Right cardiac atrium (tissue), 5 donors: ENCODE results near the gene GIMAP5. TPM values are rescaled to one million over a fixed set of nuclear protein-coding genes. Genes with fewer than 3 reads are reported as not detected.

Experiments
- ATAC-seq, 2 donors: fragments of 200-7000 bp; cut with Tn5 transposase; one replicate each; pipeline versions ENCODE4 v1.8.0 to v1.9.1; 2020; ENCODE audit warnings: moderate library complexity in 2 of 2, mild to moderate bottlenecking in 1 of 2
- DNase-seq, 3 donors: peaks; one replicate each; pipeline ENCODE4 v3.0.0-alpha.2; 2020
- H3K27ac ChIP-seq: one replicate; pipeline ENCODE4 v1.5.1; 2013; ENCODE audit warnings: mild to moderate bottlenecking, low read length, control low read depth, moderate library complexity
- H3K27me3 ChIP-seq: one replicate; pipeline ENCODE4 v1.6.1; 2013; ENCODE audit not compliant: control insufficient read depth, insufficient read depth
- H3K4me1 ChIP-seq: one replicate; pipeline ENCODE4 v1.6.1; 2013; ENCODE audit warnings: low read length; ENCODE audit not compliant: control insufficient read depth, insufficient read depth
- H3K4me3 ChIP-seq: one replicate; pipeline ENCODE4 v1.5.1; 2013; ENCODE audit warnings: low read length, control low read depth
- H3K9me3 ChIP-seq: one replicate; pipeline ENCODE4 v1.6.1; 2013; ENCODE audit warnings: low read length; ENCODE audit not compliant: control insufficient read depth
- WGBS: extraction: QIAGEN DNeasy Blood & Tissue Kit; methylation state at CpG from one replicate; pipeline ENCODE4 v1.1.7; 2013; 5-methylcytosine and 5-hydroxymethylcytosine counted together
- intact Hi-C, 4 donors: fragments of 100-400 bp; cut with DNase I; formaldehyde crosslinking; loops; one replicate each; pipeline versions ENCODE4 v1.11.0 to v1.14.0; 2022 to 2023
- polyA plus RNA-seq: library from polyadenylated mRNA; stranded (reverse); fragments of 200-250 nt; gene quantifications from one replicate; pipeline ENCODE4 v1.2.3, GENCODE V29; 2013
- total RNA-seq, 4 donors: library from RNA; stranded (reverse); fragmentation: NEBNext Ultra II Directional; extraction: Animal tissue kit (Norgen Biotek cat#: 25700); gene quantifications; one replicate each; pipeline ENCODE4 v1.2.1, GENCODE V29; 2021
- donor health status: healthy with polysubstance abuse.
- donor health status: DM: no; HTN: yes; CAD: no.
- donor health status: DM: no; HTN: no; CAD: no.
- donor health status: DM: no; HTN: yes; CAD: no; lungs with severe emphysema.
- donor health status: DM: yes; HTN: yes; CAD: no.

The GIMAP5 gene
- total and polyA plus RNA-seq, 5 donors, result 9.3 to 24.2 (median 11.8) TPM

GRCh38 chr7:150748376-150748775, 11.2 kb downstream of the GIMAP5 start:
- Histone ChIP-seq H3K4me1 (peaks cover 3% of the 10 kb centered on the region), H3K27ac (no peak overlapping the region), H3K4me3 (no peak overlapping the region), H3K9me3 (no peaks in the 10 kb centered on the region), H3K27me3 (no peaks in the 10 kb centered on the region)
- no peak for ATAC-seq
- 79% methylated on average over 4 of the region's 4 CpGs for WGBS
- intact Hi-C loops, result no loop called here
- no peak for DNase-seq

GRCh38 chr7:150751702-150752101, 14.5 kb downstream of the GIMAP5 start:
- ATAC-seq, result peak; percentile 87 to 89
- WGBS, result 13% methylated on average over 2 of the region's 2 CpGs
- intact Hi-C loops, result loop anchor here in 1 of 4 donors (10.0 kb wide), 1 partner anchor 127 kb away; no protein-coding TSS in a partner anchor

GRCh38 chr7:150753239-150753638, 16.0 kb downstream of the GIMAP5 start:
- ATAC-seq (no peak), DNase-seq (peak in 2 of 3 donors; percentile 49 to 57)
- Histone ChIP-seq H3K4me3 (no peak overlapping the region), H3K9me3 (no peaks in the 10 kb centered on the region), H3K27me3 (no peaks in the 10 kb centered on the region), H3K4me1 (peaks cover 9% of the 10 kb centered on the region), H3K27ac (no peak overlapping the region)
- WGBS, result 49% methylated on average over 6 of the region's 6 CpGs
- intact Hi-C loops, result loop anchor here in 1 of 4 donors (10.0 kb wide), 1 partner anchor 128 kb away; no protein-coding TSS in a partner anchor

More at GRCh38 chr7:150751702-150752101, 14.5 kb downstream of the GIMAP5 start:
- Histone ChIP-seq H3K27me3 (no peaks in the 10 kb centered on the region), H3K4me3 (no peak overlapping the region), H3K4me1 (peaks cover 9% of the 10 kb centered on the region), H3K27ac (peak overlapping the region; percentile 72), H3K9me3 (no peaks in the 10 kb centered on the region)
- DNase-seq, result no peak

- H3K9me3 ChIP-seq, result no peaks in the 10 kb centered on the region
- no peak for DNase-seq
- peak overlapping the region; percentile 5 for H3K27ac ChIP-seq
- peaks cover 9% of the 10 kb centered on the region for H3K4me1 ChIP-seq
- no peak overlapping the region for H3K4me3 ChIP-seq
- peak; percentile 54 to 71 for ATAC-seq
- WGBS, result 42% methylated on average over 3 of the region's 3 CpGs
- intact Hi-C loops, result loop anchor here in 2 of 4 donors (2.0 to 10.0 kb wide), 2 partner anchors 129 to 303 kb away; partner anchors contain the start of gene GIMAP8 (in 1 of the 2)
- H3K27me3 ChIP-seq, result no peaks in the 10 kb centered on the region
Observed at GRCh38 chr7:150753826-150754603, 16.8 kb downstream of the GIMAP5 start.

GRCh38 chr7:150754951-150755350, 17.7 kb downstream of the GIMAP5 start:
- peaks cover 9% of the 10 kb centered on the region for H3K4me1 ChIP-seq
- H3K9me3 ChIP-seq, result no peaks in the 10 kb centered on the region
- H3K27ac ChIP-seq, result peak overlapping the region; percentile 81
- intact Hi-C loops, result loop anchor here in 3 of 4 donors (2.0 to 10.0 kb wide), 3 partner anchors 130 to 308 kb away; partner anchors contain the start of gene GIMAP8 (in 1 of the 3)
- no peak for ATAC-seq
- H3K4me3 ChIP-seq, result no peak overlapping the region
- no peak for DNase-seq
- no peaks in the 10 kb centered on the region for H3K27me3 ChIP-seq

GRCh38 chr7:150755473-150756099, 18.4 kb downstream of the GIMAP5 start:
- peak; percentile 64 to 79 for ATAC-seq
- H3K9me3 ChIP-seq, result no peaks in the 10 kb centered on the region
- H3K4me3 ChIP-seq, result no peak overlapping the region
- H3K27me3 ChIP-seq, result no peaks in the 10 kb centered on the region
- peak in 2 of 3 donors; percentile 37 to 40 for DNase-seq
- intact Hi-C loops, result loop anchor here in 3 of 4 donors (2.0 to 10.0 kb wide), 3 partner anchors 131 to 308 kb away; partner anchors contain the start of gene GIMAP8 (in 1 of the 3)
- peaks cover 9% of the 10 kb centered on the region for H3K4me1 ChIP-seq
- peak overlapping the region; percentile 81 for H3K27ac ChIP-seq
- 53% methylated on average over 4 of the region's 4 CpGs for WGBS

GRCh38 chr7:150756166-150756565, 18.9 kb downstream of the GIMAP5 start:
- intact Hi-C loops, result loop anchor here in 2 of 4 donors (5.0 to 10.0 kb wide), 2 partner anchors 131 to 309 kb away; no protein-coding TSS in a partner anchor
- ATAC-seq, result no peak

GRCh38 chr7:150756858-150757257, 19.6 kb downstream of the GIMAP5 start:
- Histone ChIP-seq H3K4me1 (peaks cover 9% of the 10 kb centered on the region), H3K27me3 (no peaks in the 10 kb centered on the region), H3K27ac (no peak overlapping the region), H3K4me3 (no peak overlapping the region), H3K9me3 (no peaks in the 10 kb centered on the region)
- WGBS, result 44% methylated on average over 1 of the region's 1 CpG
- ATAC-seq, result peak in 1 of 2 donors; percentile 17
- no peak for DNase-seq
- intact Hi-C loops, result loop anchor here in 2 of 4 donors (5.0 to 10.0 kb wide), 2 partner anchors 132 to 310 kb away; no protein-coding TSS in a partner anchor

More at GRCh38 chr7:150756166-150756565, 18.9 kb downstream of the GIMAP5 start:
- DNase-seq, result no peak
- WGBS, result 60% methylated on average over 3 of the region's 3 CpGs
- peak overlapping the region; percentile 81 for H3K27ac ChIP-seq
- peaks cover 9% of the 10 kb centered on the region for H3K4me1 ChIP-seq
- H3K4me3 ChIP-seq, result no peak overlapping the region
- no peaks in the 10 kb centered on the region for H3K27me3 ChIP-seq
- H3K9me3 ChIP-seq, result no peaks in the 10 kb centered on the region

GRCh38 chr7:150759479-150759878, 22.3 kb downstream of the GIMAP5 start:
- H3K4me3 ChIP-seq, result no peak overlapping the region
- no peak overlapping the region for H3K27ac ChIP-seq
- no peak for ATAC-seq
- WGBS, result 72% methylated on average over 1 of the region's 1 CpG
- peaks cover 6% of the 10 kb centered on the region for H3K4me1 ChIP-seq
- no peaks in the 10 kb centered on the region for H3K9me3 ChIP-seq
- no peak for DNase-seq
- no peaks in the 10 kb centered on the region for H3K27me3 ChIP-seq
- intact Hi-C loops, result loop anchor here in 2 of 4 donors (5.0 to 10.0 kb wide), 2 partner anchors 135 to 312 kb away; no protein-coding TSS in a partner anchor

- no peak overlapping the region for H3K4me3 ChIP-seq
- no peak overlapping the region for H3K27ac ChIP-seq
- no peaks in the 10 kb centered on the region for H3K9me3 ChIP-seq
- no peaks in the 10 kb centered on the region for H3K27me3 ChIP-seq
- peak in 1 of 2 donors; percentile 53 for ATAC-seq
- no peaks in the 10 kb centered on the region for H3K4me1 ChIP-seq
- intact Hi-C loops, result no loop called here
- DNase-seq, result no peak
Observed at GRCh38 chr7:150766334-150766709, 29.1 kb downstream of the GIMAP5 start.

GRCh38 chr7:150769768-150770167, 32.5 kb downstream of the GIMAP5 start:
- WGBS, result 90% methylated on average over 4 of the region's 4 CpGs
- Histone ChIP-seq H3K27me3 (no peaks in the 10 kb centered on the region), H3K4me3 (no peak overlapping the region), H3K4me1 (no peaks in the 10 kb centered on the region), H3K9me3 (no peaks in the 10 kb centered on the region), H3K27ac (no peak overlapping the region)
- ATAC-seq (no peak), DNase-seq (no peak)
- intact Hi-C loops, result loop anchor here in 3 of 4 donors (10.0 kb wide), 2 partner anchors 215 to 225 kb away; partner anchors contain the start of gene NOS3 (in 1 of the 3)
